RWPE2 (cell line): ENCODE data around the gene RSPO4.

Experiments
- ATAC-seq: fragments of 200-7000 bp; cut with Tn5 transposase; 3 replicates; pipeline ENCODE4 v1.9.1; 2021; ENCODE audit warnings: low read depth
- DNase-seq: peaks from one replicate; pipeline ENCODE4 v3.0.0-alpha.2; 2020; ENCODE audit warnings: low spot score
- H3K27ac ChIP-seq: fragments of 450-650 bp; 2 replicates; pipeline ENCODE4 v1.5.1; 2017; ENCODE audit warnings: mild to moderate bottlenecking; ENCODE audit not compliant: poor library complexity, severe bottlenecking
- H3K27me3 ChIP-seq: fragments of 250-450 bp; sonication (Bioruptor Pico); 2 replicates; pipeline ENCODE4 v1.5.1; 2021; ENCODE audit warnings: mild to moderate bottlenecking, moderate library complexity; ENCODE audit not compliant: insufficient read depth, poor library complexity, severe bottlenecking
- H3K36me3 ChIP-seq: fragments of 250-450 bp; sonication (Bioruptor Pico); 2 replicates; pipeline ENCODE4 v1.5.1; 2020; ENCODE audit warnings: low read depth, mild to moderate bottlenecking, moderate library complexity
- H3K4me1 ChIP-seq: fragments of 250-450 bp; sonication (Bioruptor Pico); 2 replicates; pipeline ENCODE4 v1.5.1; 2021; ENCODE audit warnings: mild to moderate bottlenecking, moderate library complexity; ENCODE audit not compliant: insufficient read depth, poor library complexity, severe bottlenecking
- H3K4me3 ChIP-seq: fragments of 250-450 bp; sonication (Bioruptor Pico); 2 replicates; pipeline ENCODE4 v1.5.1; 2021; ENCODE audit warnings: mild to moderate bottlenecking, moderate library complexity; ENCODE audit not compliant: severe bottlenecking
- H3K9me3 ChIP-seq: fragments of 250-450 bp; sonication (Bioruptor Pico); 2 replicates; pipeline ENCODE4 v1.5.1; 2021; ENCODE audit warnings: mild to moderate bottlenecking, moderate library complexity; ENCODE audit not compliant: severe bottlenecking
- CTCF ChIP-seq: fragments of 450-650 bp; IDR thresholded peaks from one replicate; pipeline ENCODE4 v1.5.1; 2017; ENCODE audit warnings: mild to moderate bottlenecking, moderate library complexity; ENCODE audit not compliant: poor library complexity, severe bottlenecking

Gene RSPO4

GRCh38 chr20:917416-917815, 84.7 kb downstream of the RSPO4 start:
- DNase-seq (no peak), ATAC-seq (no peak)
- no peak for TF ChIP-seq CTCF
- no peaks in the 10 kb centered on the region for H3K4me1 ChIP-seq
- no peak overlapping the region for H3K4me3 ChIP-seq
- no peak overlapping the region for H3K27ac ChIP-seq
- H3K27me3 ChIP-seq, result no peaks in the 10 kb centered on the region
- H3K36me3 ChIP-seq, result no peaks in the 10 kb centered on the region
- no peaks in the 10 kb centered on the region for H3K9me3 ChIP-seq

GRCh38 chr20:916825-917224, 85.3 kb downstream of the RSPO4 start:
- H3K4me3 ChIP-seq, result no peak overlapping the region
- no peaks in the 10 kb centered on the region for H3K9me3 ChIP-seq
- H3K27ac ChIP-seq, result no peak overlapping the region
- DNase-seq (no peak), ATAC-seq (no peak)
- H3K36me3 ChIP-seq, result no peaks in the 10 kb centered on the region
- H3K4me1 ChIP-seq, result no peaks in the 10 kb centered on the region
- H3K27me3 ChIP-seq, result no peaks in the 10 kb centered on the region
- no peak for TF ChIP-seq CTCF

- no peak within 1 kb of the TSS for H3K27ac ChIP-seq
- no peak within 1 kb of the TSS for H3K4me3 ChIP-seq
- ATAC-seq (no peak), DNase-seq (no peak)
- H3K36me3 ChIP-seq, result no peaks in the 10 kb centered on the region
- H3K27me3 ChIP-seq, result no peaks in the 10 kb centered on the region
- no peaks in the 10 kb centered on the region for H3K4me1 ChIP-seq
- TF ChIP-seq CTCF, result no peak
- no peaks in the 10 kb centered on the region for H3K9me3 ChIP-seq
Measured at GRCh38 chr20:916125-916799, 85.8 kb downstream of the RSPO4 start, which contains the start of gene ANGPT4. Gene ANGPT4 (minus strand): TSS chr20:916334. CDS start chr20:916214, 120 bp downstream.

GRCh38 chr20:914727-915498, 87.2 kb downstream of the RSPO4 start:
- H3K27ac ChIP-seq, result no peak overlapping the region
- H3K27me3 ChIP-seq, result no peaks in the 10 kb centered on the region
- TF ChIP-seq CTCF, result no peak
- DNase-seq (no peak), ATAC-seq (peak; percentile 51)
- H3K9me3 ChIP-seq, result no peaks in the 10 kb centered on the region
- no peak overlapping the region for H3K4me3 ChIP-seq
- no peaks in the 10 kb centered on the region for H3K4me1 ChIP-seq
- H3K36me3 ChIP-seq, result no peaks in the 10 kb centered on the region
